ENCODE data around the gene PTH1R. TPM values are rescaled to one million over a fixed set of nuclear protein-coding genes. Genes with fewer than 3 reads are reported as not detected.

The PTH1R gene
- polyA plus RNA-seq, 1 experiment, result 2.1 TPM

DNA sequence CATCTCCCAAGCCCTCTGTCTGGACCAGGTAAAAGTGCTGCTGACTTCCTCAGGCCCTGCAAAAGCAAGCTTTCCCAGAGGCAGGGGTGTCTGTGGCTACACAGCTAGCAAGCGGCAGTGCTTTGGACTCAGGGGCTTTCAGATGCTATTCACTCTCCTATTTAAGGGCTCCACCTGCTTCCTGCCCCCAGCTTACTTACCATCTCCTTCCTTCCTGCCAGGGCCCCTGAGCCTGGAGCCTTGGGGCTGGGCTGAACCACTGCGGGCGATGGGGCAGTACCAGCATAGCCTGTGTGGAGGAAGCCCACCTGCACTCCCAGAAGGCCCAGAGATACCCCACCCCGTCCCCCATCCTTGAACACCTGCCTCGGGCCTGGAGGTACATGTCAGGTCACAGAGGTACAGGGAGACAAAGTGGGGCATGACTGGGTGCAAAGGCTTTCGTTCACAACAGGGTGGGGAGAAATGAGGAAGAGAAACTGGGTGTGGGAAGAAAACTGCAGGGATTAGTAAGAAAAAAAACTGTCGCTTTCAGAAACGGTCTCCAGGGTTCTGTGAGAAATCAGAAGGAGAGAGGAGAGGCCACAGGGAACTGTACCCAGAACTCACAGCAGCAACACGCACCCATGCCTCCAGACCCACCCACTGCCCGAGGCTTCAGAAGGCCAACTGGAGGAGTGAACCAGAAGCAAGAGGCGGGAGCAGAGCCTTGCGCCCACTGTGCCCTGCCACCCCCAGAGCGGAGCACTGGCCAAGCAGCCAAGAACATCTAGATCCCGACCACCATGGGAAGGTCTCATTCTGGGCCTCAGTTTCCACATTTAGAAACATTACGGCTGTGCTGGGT, 49.6 kb downstream of the PTH1R start:
- Histone ChIP-seq H3K27me3 (ENCODE audit: control insufficient read depth, insufficient read depth, low read length) (no peaks in the 10 kb centered on the region), H3K36me3 (ENCODE audit: control insufficient read depth, insufficient read depth, low read length) (peaks cover 27% of the 10 kb centered on the region), H3K4me3 (ENCODE audit: low read depth, low read length) (no peak overlapping the region)
- ChIA-PET POLR2A (no interaction called here), CTCF (interaction anchor here (7.0 kb wide), 1 partner anchor 8 kb away, joined by 47 read pairs; no protein-coding TSS in a partner anchor)
- DNase-seq (ENCODE audit: low read depth), result no peak
- TF ChIP-seq, protein P1, sequence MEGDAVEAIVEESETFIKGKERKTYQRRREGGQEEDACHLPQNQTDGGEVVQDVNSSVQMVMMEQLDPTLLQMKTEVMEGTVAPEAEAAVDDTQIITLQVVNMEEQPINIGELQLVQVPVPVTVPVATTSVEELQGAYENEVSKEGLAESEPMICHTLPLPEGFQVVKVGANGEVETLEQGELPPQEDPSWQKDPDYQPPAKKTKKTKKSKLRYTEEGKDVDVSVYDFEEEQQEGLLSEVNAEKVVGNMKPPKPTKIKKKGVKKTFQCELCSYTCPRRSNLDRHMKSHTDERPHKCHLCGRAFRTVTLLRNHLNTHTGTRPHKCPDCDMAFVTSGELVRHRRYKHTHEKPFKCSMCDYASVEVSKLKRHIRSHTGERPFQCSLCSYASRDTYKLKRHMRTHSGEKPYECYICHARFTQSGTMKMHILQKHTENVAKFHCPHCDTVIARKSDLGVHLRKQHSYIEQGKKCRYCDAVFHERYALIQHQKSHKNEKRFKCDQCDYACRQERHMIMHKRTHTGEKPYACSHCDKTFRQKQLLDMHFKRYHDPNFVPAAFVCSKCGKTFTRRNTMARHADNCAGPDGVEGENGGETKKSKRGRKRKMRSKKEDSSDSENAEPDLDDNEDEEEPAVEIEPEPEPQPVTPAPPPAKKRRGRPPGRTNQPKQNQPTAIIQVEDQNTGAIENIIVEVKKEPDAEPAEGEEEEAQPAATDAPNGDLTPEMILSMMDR (IDR thresholded peaks at IDR 0.05; ENCODE audit: insufficient read depth, low read depth, low read length), result no peak

DNA sequence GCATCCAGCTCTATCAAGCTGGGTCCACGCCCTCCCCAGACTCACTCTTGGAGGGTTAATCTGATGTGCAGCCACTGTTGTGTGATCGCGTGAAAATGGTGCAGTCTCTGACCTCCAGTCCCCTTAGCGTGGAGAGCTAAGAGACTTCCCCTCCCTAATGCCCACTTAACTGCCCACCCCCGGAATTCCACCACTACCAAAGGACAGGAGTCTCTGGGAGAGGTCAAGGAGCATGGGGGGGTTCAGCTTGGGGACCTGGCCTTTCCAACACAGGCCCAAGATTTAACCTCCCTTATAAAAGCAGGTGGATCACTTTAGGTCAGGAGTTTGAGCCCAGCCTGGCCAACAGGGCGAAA, 50.2 kb downstream of the PTH1R start:
- CTCF ChIA-PET, result interaction anchor here (1.1 kb wide), 1 partner anchor 18 kb away, joined by 3 read pairs; no protein-coding TSS in a partner anchor
- TF ChIP-seq, protein P1 (IDR thresholded peaks at IDR 0.05; ENCODE audit: insufficient read depth, low read depth, low read length), result no peak
- POLR2A ChIA-PET, result no interaction called here
- Histone ChIP-seq H3K4me3 (ENCODE audit: low read depth, low read length) (no peak overlapping the region), H3K27me3 (ENCODE audit: control insufficient read depth, insufficient read depth, low read length) (no peaks in the 10 kb centered on the region), H3K36me3 (ENCODE audit: control insufficient read depth, insufficient read depth, low read length) (peaks cover 22% of the 10 kb centered on the region)
- DNase-seq (ENCODE audit: low read depth), result no peak

DNA sequence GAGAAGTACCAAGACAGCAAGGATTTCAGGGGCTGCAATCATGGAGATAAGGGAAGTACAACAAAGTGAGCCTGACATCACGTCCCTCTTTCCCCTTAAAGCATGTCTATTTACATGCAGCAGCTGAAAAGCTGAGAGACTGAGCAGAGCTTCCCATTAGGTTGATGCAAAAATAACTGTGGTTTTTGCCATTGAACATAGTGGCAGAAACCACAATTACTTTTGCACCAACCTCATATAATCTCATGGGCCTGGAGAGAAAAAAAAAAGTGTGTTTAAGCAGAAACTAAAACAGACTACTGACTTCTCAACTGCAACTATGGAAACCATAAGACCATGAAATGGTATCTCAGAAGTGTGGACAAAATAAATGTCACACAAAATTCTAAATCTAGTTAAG, 50.8 kb downstream of the PTH1R start:
- DNase-seq (ENCODE audit: low read depth), result no peak
- TF ChIP-seq, protein P1 (IDR thresholded peaks at IDR 0.05; ENCODE audit: insufficient read depth, low read depth, low read length), result no peak
- POLR2A ChIA-PET, result interaction anchor here (0.5 kb wide), 1 partner anchor 49 kb away, joined by 5 read pairs; no protein-coding TSS in a partner anchor
- Histone ChIP-seq H3K27me3 (ENCODE audit: control insufficient read depth, insufficient read depth, low read length) (no peaks in the 10 kb centered on the region), H3K36me3 (ENCODE audit: control insufficient read depth, insufficient read depth, low read length) (peaks cover 17% of the 10 kb centered on the region), H3K4me3 (ENCODE audit: low read depth, low read length) (no peak overlapping the region)
- CTCF ChIA-PET, result interaction anchor here (1.1 kb wide), 1 partner anchor 18 kb away, joined by 3 read pairs; no protein-coding TSS in a partner anchor

DNA sequence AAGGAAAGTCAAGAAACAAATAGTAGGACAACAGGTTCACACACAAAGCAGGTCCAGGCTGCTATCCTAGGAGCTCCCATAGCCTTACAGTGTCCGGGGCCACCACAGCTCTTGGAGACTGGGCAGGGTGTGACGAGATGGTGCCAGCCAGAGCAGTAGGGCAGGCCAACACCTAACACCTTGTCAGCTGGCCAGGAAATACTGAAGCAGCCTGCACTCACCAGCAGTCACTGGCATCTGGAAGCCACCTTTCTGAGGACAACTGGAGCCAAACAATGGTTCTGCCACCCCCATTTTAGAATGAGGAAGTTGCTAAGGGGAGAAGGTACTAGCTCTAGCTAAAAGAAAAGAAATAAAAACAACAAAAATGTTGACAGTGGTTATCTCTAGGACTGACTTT, 51.8 kb downstream of the PTH1R start:
- ChIA-PET CTCF (no interaction called here), POLR2A (no interaction called here)
- Histone ChIP-seq H3K4me3 (ENCODE audit: low read depth, low read length) (no peak overlapping the region), H3K36me3 (ENCODE audit: control insufficient read depth, insufficient read depth, low read length) (peaks cover 11% of the 10 kb centered on the region), H3K27me3 (ENCODE audit: control insufficient read depth, insufficient read depth, low read length) (no peaks in the 10 kb centered on the region)
- TF ChIP-seq, protein P1 (IDR thresholded peaks at IDR 0.05; ENCODE audit: insufficient read depth, low read depth, low read length), result no peak
- no peak for DNase-seq (ENCODE audit: low read depth)

DNA sequence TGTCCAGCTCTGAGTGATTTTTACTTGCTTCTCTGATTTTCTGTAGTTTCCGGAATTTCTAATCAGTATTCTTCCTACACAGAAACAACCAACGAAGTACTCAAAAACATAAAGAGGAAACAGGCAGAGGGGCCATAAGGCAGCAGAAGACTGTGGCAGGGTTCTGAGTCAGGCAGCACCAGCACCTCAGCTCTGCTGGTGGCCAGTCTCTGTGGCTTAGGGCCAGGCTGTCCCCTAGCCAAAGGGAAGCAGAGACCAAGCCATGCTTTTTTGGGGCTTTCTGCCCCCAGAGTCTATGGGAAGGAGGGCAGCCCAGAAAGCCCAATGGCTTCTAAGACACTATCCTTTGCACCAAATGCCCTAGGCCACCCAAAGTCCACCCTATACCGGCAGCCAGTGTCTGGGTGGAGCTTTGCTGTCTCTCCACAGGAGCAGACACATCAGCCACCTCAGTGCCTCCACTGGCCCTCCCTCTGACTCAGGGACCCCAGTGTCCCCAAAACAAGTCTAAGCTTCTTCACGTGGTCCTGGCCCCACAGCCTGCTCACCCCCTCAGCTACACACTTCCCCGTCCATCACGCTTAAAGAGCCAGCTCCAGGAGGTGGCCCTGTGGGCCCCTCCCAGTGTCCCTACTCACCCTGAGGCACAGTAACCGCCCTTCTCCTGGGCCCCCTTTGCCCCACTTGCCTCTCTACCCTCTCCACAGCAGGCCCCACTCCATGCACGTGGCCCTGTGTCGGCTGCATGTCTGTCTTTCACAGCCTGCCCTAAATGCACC, 52.8 kb downstream of the PTH1R start:
- CTCF ChIA-PET, result interaction anchor here (0.6 to 1.6 kb wide), 5 partner anchors 8 to 227 kb away, joined by 3 to 4 read pairs (median 3); no protein-coding TSS in a partner anchor
- POLR2A ChIA-PET, result no interaction called here
- no peak for DNase-seq (ENCODE audit: low read depth)

More for the DNA sequence above, 52.8 kb downstream of the PTH1R start:
- Histone ChIP-seq H3K36me3 (ENCODE audit: control insufficient read depth, insufficient read depth, low read length) (peaks cover 6% of the 10 kb centered on the region), H3K27me3 (ENCODE audit: control insufficient read depth, insufficient read depth, low read length) (no peaks in the 10 kb centered on the region), H3K4me3 (ENCODE audit: low read depth, low read length) (no peak overlapping the region)
- TF ChIP-seq, protein P1 (IDR thresholded peaks at IDR 0.05; ENCODE audit: insufficient read depth, low read depth, low read length), result no peak
